Esophagus squamous epithelium (tissue), 4 donors: ENCODE data around the gene RNASE7.

Source experiments
- CTCF ChIP-seq, 6 experiments: fragments of 450-650 bp in 4 of 6; fragments of 200-600 bp in 2 of 6; sonication (generic) in 2 of 6; IDR thresholded peaks; one replicate each; pipeline ENCODE4 v1.5.1; 2016 to 2019; ENCODE audit warnings: antibody characterized with exemption in 6 of 6, mild to moderate bottlenecking in 4 of 6, moderate library complexity in 4 of 6
- POLR2A ChIP-seq, 4 donors: fragments of 450-650 bp; IDR thresholded peaks; one replicate each; pipeline ENCODE4 v1.6.1; 2017; ENCODE audit warnings: antibody characterized with exemption in 4 of 4, mild to moderate bottlenecking in 4 of 4, moderate library complexity in 3 of 4

- no peak for TF ChIP-seq POLR2A (IDR thresholded peaks at IDR 0.05)
- TF ChIP-seq CTCF (IDR thresholded peaks at IDR 0.05), result no peak
These were observed 14.5 kb downstream of the RNASE7 start for GRCh38 chr14:21056520-21057163.
